Measurements from ENCODE around the gene TSC22D1. TPM values are rescaled to one million over a fixed set of nuclear protein-coding genes. Genes with fewer than 3 reads are reported as not detected.

TSC22D1 gene
- total and polyA plus RNA-seq, 2 of the 4 experiments (the other 2 are of a cell fraction), result 30.8 to 42.2 TPM

GRCh38 chr13:44506251-44506650 lies 69.9 kb downstream of the TSC22D1 start:
- no TSS peak for BruUV-seq (replicated peaks)
- Histone ChIP-seq H3K4me1 (ENCODE audit: control insufficient read depth, insufficient read depth, low read length) (peaks cover 9% of the 10 kb centered on the region), H3K36me3 (ENCODE audit: control insufficient read depth, insufficient read depth, low read length) (peaks cover 8% of the 10 kb centered on the region), H2AK5ac (ENCODE audit: low read depth, low read length) (no peak overlapping the region), H3K14ac (replicated peaks; ENCODE audit: low read depth, low read length) (no peak overlapping the region), H2BK120ac (ENCODE audit: low read depth, low read length) (no peak overlapping the region), H2AK9ac (replicated peaks; ENCODE audit: low read depth, low read length, poor library complexity) (no peak overlapping the region), H2BK15ac (ENCODE audit: low read depth, low read length) (no peak overlapping the region), H3K9ac (ENCODE audit: low read depth, low read length) (no peak overlapping the region), H4K5ac (ENCODE audit: low read depth, low read length) (no peak overlapping the region), H2AFZ (replicated peaks; ENCODE audit: low read length, poor library complexity) (no peak overlapping the region), H3K79me1 (ENCODE audit: low read depth in 1 of 2, low read length in 2 of 2) (peaks cover 10 to 14% of the 10 kb centered on the region in 2 experiments), H3K27me3 (ENCODE audit: control insufficient read depth, insufficient read depth, low read length) (no peaks in the 10 kb centered on the region), H4K8ac (ENCODE audit: low read depth in 2 of 2, low read length in 2 of 2) (no peak overlapping the region), H3K18ac (ENCODE audit: low read depth, low read length) (no peak overlapping the region), H3K56ac (ENCODE audit: extremely low read depth, insufficient read depth, low read length) (no peak overlapping the region), H3K23ac (ENCODE audit: low read depth, low read length) (no peak overlapping the region), H3K4me2 (ENCODE audit: low read depth, low read length) (no peak overlapping the region), H3K9me1 (ENCODE audit: insufficient read depth, low read length) (peaks cover 3% of the 10 kb centered on the region), H3K9me3 (ENCODE audit: control insufficient read depth, insufficient read depth, low read length) (no peaks in the 10 kb centered on the region), H2BK5ac (ENCODE audit: low read depth, low read length, poor library complexity, severe bottlenecking) (no peak overlapping the region), H3K27ac (ENCODE audit: insufficient read depth, low read length) (no peak overlapping the region), H4K91ac (ENCODE audit: insufficient read depth, low read depth, low read length) (no peak overlapping the region), H4K20me1 (ENCODE audit: insufficient read depth, low read length) (no peaks in the 10 kb centered on the region; the same call in 1 of the 2 replicates), H2BK20ac (ENCODE audit: low read depth, low read length) (no peak overlapping the region), H3K4me3 (ENCODE audit: insufficient read depth, low read depth, low read length) (no peak overlapping the region), H3K4ac (ENCODE audit: low read depth, low read length) (no peak overlapping the region)
- dilution Hi-C loops (cut with HindIII; ENCODE audit: low sequenced_read_pairs, unreplicated experiment), result no loop called here
- in situ Hi-C loops (cut with MboI; ENCODE audit: low sequenced_read_pairs), result no loop called here
- intact Hi-C loops (cut with micrococcal nuclease), result no loop called here
- ATAC-seq (ENCODE audit: low read depth) (no peak), DNase-seq (no peak)
- WGBS, 2 experiments (ENCODE audit: extremely low coverage in 2 of 2, insufficient read length in 1 of 2), result no CpG with 5 or more reads among the region's 3 CpGs
- TF ChIP-seq RFX5 (IDR thresholded peaks at IDR 0.05; ENCODE audit: low read depth, low read length), result no peak
- TF ChIP-seq SMC3 (IDR thresholded peaks at IDR 0.05; ENCODE audit: low read depth, low read length), result no peak
- no peak for TF ChIP-seq USF2 (IDR thresholded peaks at IDR 0.05; ENCODE audit: low read depth, low read length)
- TF ChIP-seq ELK1 (IDR thresholded peaks at IDR 0.05; ENCODE audit: borderline replicate concordance, low read depth, low read length), result no peak
- no peak for TF ChIP-seq MXI1 (IDR thresholded peaks at IDR 0.05; ENCODE audit: borderline replicate concordance, low read depth, low read length)
- no peak for TF ChIP-seq RCOR1 (IDR thresholded peaks at IDR 0.05; ENCODE audit: insufficient replicate concordance, low read length)
- no peak for TF ChIP-seq CHD1 (IDR thresholded peaks at IDR 0.05; ENCODE audit: low read depth, low read length)
- no peak for TF ChIP-seq POLR2A (IDR thresholded peaks at IDR 0.05; ENCODE audit: low read depth, low read length)
- no peak for TF ChIP-seq FOS (IDR thresholded peaks at IDR 0.05; ENCODE audit: low read depth, low read length)
- no peak for TF ChIP-seq NFE2L2 (IDR thresholded peaks at IDR 0.05; ENCODE audit: low read depth, low read length)
- TF ChIP-seq MAZ (IDR thresholded peaks at IDR 0.05; ENCODE audit: borderline replicate concordance, low read depth, low read length), result no peak
- no peak for TF ChIP-seq CTCF (conservative IDR thresholded peaks at IDR 0.05; ENCODE audit: low read depth, low read length)
- TF ChIP-seq BHLHE40 (IDR thresholded peaks at IDR 0.05; ENCODE audit: low read depth, low read length), result no peak
- no peak for TF ChIP-seq CEBPB (IDR thresholded peaks at IDR 0.05; ENCODE audit: low read depth, low read length)
- ChIA-PET POLR2A (ENCODE audit: unreplicated experiment) (no interaction called here), CTCF (no interaction called here)

Measured in IMR-90 (cell line).